ENCODE data around the gene AMPH.

DNA sequence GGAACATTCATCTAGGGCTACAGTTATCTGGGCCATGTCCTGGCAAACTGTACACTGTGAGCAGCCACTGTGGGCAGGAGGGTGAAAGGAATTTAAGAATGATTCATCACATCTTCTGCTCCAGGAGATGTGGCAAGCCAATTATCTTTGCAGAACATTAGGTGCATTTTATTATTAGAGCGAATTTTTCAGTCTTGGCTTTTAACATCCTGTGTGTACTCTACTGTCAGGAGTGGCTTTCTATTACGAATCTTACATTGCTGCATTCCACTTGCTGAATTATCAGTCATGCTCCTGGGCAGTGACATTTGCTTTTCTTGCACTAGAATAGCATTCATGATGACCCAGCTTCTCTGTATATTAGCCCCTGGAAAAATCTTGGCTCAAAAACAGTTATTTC is 248.5 kb downstream of the AMPH start:
- no peak for TF ChIP-seq POLR2A (IDR thresholded peaks at IDR 0.05; ENCODE audit: low read depth, low read length)
- TF ChIP-seq POLR2AphosphoS5 (IDR thresholded peaks at IDR 0.05; ENCODE audit: low read depth, low read length) = no peak
- TF ChIP-seq TAF1 (IDR thresholded peaks at IDR 0.05; ENCODE audit: low read depth, low read length) = no peak
- no peak for TF ChIP-seq POU2F2 (IDR thresholded peaks at IDR 0.05; ENCODE audit: low read depth, low read length)

Data from GM12891 (cell line).